Testis (tissue), 2 donors: ENCODE data around the gene EYS.

Source experiments
- CTCF ChIP-seq, 3 experiments: fragments of 450-650 bp in 2 of 3; fragments of 200-600 bp in 1 of 3; sonication (generic) in 1 of 3; IDR thresholded peaks; one replicate each; pipeline ENCODE4 v1.5.1; 2016 to 2019; ENCODE audit warnings: antibody characterized with exemption in 3 of 3, mild to moderate bottlenecking in 2 of 3, moderate library complexity in 1 of 3
- POLR2A ChIP-seq: fragments of 450-650 bp; IDR thresholded peaks from one replicate; pipeline ENCODE4 v1.6.1; 2017; ENCODE audit warnings: antibody characterized with exemption, mild to moderate bottlenecking, moderate library complexity

- TF ChIP-seq POLR2A (no peak), CTCF (IDR thresholded peaks at IDR 0.05) (no peak)
Observed at GRCh38 chr6:64914124-64914523, 792.9 kb downstream of the EYS start.
